RKO (cell line): ENCODE data around the gene YLPM1.

Experiments used
- DNase-seq: peaks from one replicate; pipeline ENCODE4 v3.0.0-alpha.2; 2016; ENCODE audit warnings: low spot score

The YLPM1 gene

DNA sequence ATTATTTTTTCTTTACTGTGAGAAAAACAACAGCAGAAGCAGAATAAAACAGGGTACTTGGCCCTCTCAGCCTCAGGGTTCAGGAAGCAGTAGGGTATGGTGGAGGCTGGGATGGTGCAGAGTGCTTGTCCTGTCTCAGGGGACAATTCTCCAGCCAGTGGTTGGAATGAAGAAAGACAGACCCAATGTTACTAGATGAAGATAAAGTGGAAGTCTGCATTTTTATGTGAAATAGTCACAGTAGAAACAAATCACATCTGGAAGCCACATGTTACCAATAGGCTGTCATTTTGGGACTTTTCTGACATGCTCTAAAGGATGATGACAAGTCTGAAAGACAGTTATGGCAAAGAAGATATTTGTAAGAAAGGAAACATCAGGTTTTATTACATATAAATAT lies 80.5 kb downstream of the YLPM1 start:
- no peak for DNase-seq

DNA sequence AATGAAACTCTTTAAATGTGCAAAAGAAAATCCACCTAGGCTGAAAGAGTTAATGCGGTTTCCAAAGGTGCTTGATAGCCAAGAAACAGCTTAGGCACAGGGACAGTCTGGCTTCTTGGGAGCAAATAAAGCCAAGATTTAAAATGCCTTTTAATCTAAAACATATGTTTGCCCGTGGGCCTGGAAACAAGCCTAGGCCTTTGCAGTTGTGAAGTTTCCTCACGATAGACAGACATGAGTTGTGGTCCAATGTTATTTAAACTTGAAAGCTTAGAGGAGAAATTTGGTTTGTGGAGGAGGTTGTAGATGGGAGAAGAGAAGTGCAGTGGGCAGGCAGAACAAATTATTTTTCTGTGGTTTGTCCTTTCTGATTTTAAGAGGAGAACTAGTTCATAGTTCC lies 83.1 kb downstream of the YLPM1 start:
- no peak for DNase-seq

- DNase-seq, result peak; percentile 61
Measured at GRCh38 chr14:74846968-74847665, 84.0 kb downstream of the YLPM1 start.

DNA sequence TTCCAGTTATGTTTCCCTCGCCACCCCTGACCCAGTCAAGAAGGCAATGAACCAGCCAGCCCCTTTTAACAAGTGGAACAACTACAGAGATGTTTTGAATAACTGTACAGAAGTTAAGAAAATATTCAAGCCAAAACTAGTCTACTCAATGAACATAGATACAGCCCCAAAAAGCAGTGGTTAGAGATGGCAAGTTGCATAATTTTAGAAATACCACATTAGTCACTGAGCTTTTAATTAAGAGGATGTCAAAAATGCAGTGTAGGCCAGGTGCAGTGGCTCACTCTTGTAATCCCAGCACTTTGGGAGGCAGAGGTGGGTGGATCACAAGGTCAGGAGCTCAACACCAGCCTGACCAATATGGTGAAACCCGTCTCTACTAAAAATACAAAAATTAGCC lies 85.7 kb downstream of the YLPM1 start:
- no peak for DNase-seq

- DNase-seq, result no peak
Measured at GRCh38 chr14:74852922-74853530, 89.9 kb downstream of the YLPM1 start.

DNA sequence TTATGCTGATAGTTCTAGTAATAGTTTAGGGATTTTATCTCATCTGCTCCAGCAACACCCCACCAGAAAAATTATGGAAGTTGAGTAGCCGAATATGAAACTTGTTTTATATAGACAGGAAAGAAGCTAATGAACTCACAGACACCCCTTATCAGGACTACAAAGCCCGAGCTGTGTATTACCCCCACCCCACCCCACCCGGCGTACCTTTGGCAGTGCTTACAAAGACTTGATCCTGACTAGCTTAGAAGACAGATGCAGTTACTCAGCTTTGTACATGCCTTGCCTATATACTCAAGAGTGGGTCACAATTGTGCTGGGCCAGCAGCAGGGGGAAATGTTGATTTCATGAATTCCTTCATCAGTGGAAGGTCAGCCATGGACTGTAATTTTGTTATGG lies 90.5 kb downstream of the YLPM1 start:
- DNase-seq, result no peak

DNA sequence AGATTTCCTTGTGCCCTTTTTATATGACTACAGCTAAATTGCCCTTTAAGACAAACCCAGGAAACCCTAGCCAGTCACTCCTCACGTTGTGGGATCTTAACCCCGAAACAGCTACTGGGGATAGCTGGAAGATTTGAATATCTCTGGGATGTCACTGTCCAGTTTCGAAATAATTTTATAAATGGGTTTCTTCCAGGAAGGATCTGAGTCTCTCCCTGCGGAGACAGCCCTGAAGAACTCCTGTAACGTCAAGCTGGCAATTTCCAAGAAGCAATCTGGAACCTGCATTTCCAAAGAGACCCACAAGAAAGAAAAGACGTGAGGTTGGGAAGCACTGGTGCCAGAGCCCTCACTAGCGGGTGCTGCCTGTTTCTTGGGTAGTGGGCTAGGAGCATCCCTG lies 91.9 kb downstream of the YLPM1 start:
- no peak for DNase-seq

DNA sequence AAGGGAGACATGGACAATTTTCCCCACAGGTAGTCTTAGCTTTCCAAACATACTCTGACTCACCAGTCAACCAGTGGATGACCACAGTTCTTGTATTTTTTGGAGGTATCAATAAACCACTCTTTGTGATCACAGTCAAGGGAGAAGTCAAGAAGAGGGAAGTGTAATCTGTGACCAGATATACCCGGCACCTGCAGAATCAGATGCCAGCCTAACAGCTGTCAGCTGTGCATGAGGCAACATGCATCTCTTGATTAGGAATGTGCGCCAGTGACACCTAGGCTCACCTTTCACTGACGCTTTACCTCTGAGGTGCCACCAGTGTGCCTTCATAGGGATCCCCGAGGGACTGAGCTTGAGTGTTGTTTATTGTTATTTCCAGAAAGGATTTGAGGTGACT lies 92.8 kb downstream of the YLPM1 start:
- DNase-seq, result no peak

DNA sequence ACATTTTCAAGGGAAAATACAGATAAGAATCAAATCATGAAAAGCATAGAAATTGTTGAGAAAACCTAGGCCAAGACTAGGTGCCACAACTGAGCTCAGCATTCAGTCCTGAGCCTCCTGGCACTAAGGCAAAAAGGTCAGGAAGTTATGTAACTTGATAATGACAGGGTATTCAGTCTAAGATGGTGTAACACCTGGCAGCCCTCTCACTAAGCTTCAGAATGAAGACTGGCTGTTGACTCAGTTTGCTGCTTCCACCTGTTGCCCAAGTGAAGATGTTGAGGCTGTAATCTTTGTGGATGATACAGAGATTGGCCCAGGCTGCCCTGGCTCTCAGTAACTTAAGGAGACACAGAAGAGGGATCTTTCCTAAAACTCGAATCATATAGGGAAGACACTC lies 93.2 kb downstream of the YLPM1 start:
- no peak for DNase-seq

DNA sequence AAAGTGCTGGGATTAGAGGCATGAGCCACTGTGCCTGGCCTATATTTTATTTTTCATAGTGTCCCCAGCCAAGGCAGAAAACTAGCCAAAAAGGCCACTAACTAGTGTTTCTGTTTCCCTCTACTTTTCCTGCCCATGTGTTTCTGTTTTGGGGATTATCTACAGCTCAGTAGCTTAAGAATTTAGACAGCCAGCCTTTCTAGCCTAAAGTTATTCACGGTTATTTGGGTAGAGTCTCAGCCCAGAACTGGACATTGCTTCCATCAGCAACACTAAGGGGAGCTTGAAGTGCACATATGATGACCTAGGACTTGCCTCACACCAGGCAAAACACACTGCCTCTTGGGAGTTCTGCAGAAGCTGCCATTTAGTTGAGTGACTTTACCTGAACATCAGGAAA lies 94.9 kb downstream of the YLPM1 start:
- DNase-seq, result no peak

GRCh38 chr14:74859757-74860552 lies 96.8 kb downstream of the YLPM1 start:
- DNase-seq, result no peak

DNA sequence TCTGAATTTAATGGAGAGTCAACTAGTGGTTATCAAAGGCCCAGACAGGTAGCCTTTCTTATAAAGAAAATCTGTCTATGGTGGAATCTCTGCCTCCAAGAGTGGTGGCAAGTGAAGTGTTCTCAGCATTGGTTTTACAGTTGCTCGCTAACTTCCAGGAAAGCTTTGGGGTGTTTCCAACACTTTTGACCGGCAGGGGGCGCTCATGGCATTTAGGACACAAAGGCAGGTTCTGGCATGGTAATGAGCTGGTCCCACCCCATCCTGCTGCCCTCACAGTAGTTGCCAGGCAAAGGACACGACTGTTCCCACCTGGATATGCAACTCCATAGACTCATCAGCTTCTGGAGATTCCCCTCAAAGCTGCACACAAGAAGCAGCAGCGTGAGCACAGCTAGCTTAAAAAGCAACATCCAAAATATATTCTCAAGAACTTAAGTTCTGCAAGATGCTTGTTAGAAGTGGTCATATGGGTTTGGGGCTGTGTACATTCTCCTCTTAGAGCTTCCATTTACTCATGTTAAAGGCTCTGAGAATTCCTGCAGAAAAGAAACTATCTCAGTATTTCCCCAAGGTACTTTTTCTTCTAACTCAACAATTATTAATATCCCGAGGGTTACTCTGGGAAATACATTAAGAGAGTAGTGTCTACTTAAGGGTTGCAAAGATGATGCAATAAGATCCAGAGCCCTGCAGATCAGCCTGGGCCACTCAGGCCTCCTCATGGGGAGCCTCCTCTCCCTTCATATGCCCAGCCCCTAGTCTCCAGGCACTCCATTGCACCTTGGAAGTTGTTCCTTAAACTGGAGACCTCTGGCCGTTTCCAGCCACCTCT lies 98.0 kb downstream of the YLPM1 start:
- DNase-seq, result peak; percentile 75

DNA sequence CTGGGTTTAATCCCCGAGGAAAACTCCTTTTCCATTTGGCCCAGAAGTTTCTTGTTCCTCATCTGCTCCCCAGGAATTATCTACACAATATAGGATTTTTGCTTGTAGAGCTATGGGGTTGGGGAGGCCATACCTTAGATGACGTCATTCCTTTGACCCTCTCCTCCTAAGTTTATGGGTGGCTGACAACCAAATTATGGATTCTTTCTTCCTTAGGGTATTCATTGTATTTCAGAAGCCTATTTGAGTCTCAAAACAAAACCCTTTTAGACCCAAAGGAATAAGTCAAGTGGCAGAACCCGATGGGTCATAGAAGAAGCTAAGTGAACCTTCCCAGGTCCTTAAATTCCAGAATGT lies 98.6 kb downstream of the YLPM1 start:
- DNase-seq, result no peak

- DNase-seq, result no peak
Measured at GRCh38 chr14:74863274-74863673, 100.2 kb downstream of the YLPM1 start.

GRCh38 chr14:74864198-74864597 lies 101.1 kb downstream of the YLPM1 start:
- peak; percentile 31 for DNase-seq

DNA sequence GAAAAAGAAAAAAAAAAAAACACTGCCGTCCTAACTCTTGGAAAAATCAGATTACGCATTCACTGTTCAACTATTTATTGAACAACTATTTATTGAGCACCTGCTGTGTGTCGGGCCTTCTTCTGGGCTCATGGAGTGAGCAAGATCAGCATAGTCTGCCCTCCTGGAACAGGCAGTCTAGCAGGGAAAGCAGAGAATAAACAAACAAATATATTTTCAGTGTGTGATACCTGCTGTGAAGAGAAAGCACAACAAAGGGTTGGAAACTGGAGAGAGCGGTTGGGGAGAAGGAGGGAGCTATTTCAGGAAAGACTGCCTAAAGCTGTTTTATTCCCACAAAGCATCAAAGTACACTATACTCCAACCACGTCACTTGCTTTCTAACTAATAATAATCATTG lies 102.0 kb downstream of the YLPM1 start:
- no peak for DNase-seq

DNA sequence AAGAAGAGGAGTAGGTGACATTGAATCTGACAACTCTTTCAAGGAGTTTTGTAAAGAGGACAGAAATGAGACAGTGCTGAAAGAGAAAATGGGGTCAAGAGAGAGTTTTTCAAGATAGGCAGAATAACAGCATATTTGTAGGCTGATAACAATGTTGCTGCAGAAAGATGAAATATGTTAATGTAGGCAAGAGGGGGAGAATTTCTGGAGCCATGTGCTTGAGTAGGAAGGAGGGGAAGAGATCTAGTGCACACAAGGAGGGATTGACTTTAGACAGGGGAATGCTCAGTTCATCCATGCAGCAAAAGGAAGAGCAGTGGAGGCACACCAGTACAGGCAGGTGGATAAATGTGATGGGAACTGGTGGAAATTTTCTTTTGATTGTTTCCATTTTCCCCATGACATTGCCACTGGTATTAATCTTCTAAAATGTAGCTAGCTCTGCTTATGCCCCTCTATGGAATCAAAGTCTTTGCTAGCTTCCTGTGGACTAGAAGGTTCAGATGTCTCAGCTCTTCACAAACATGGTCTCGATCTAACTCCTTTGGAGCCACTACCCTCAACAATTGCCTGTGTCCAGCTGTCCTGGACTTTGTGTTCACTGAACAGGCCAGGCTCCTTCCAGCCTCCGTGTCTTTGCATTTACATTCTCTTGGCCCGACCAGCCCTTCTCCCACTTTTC lies 103.7 kb downstream of the YLPM1 start:
- no peak for DNase-seq

DNA sequence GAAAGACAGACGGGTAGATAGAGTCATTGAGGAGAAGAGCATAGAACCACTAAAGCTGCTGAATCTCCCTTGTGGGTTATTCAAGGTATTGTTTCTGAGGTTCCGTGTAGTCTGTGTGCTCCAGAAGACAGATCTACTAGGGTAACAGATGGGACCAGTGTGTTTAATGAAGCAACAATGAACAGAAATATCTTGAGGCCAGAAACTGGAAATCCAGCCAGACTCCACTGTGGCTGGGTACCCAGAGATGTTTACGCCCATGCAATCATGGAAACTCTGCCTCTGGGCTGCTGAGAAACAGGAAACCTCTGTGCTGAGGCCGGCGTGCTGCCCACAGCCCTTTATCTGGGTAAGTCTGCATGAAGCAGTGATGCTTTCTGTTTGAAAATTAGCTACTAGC lies 104.6 kb downstream of the YLPM1 start:
- DNase-seq, result no peak

DNA sequence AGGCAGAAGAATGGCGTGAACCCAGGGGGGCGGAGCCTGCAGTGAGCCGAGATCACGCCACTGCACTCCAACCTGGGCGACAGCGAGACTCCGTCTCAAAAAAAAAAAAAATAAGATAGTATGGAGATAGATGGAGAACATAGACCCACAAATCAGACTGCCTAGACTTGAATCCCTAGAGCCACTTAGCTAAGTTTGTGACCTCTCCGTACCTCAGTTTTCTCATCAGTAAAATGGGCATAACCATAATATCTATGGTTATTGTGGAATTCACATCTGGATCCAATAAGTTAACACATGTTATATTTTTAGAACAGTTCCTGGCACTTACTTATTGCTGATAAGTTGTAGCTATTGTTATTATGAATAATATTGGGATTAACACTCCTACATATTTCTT lies 105.6 kb downstream of the YLPM1 start:
- DNase-seq, result no peak

- DNase-seq, result no peak
Measured at GRCh38 chr14:74871819-74872218, 108.7 kb downstream of the YLPM1 start.

GRCh38 chr14:74875204-74875603 lies 112.1 kb downstream of the YLPM1 start:
- no peak for DNase-seq
